Measurements from ENCODE around the gene SMG6.

The SMG6 gene

DNA sequence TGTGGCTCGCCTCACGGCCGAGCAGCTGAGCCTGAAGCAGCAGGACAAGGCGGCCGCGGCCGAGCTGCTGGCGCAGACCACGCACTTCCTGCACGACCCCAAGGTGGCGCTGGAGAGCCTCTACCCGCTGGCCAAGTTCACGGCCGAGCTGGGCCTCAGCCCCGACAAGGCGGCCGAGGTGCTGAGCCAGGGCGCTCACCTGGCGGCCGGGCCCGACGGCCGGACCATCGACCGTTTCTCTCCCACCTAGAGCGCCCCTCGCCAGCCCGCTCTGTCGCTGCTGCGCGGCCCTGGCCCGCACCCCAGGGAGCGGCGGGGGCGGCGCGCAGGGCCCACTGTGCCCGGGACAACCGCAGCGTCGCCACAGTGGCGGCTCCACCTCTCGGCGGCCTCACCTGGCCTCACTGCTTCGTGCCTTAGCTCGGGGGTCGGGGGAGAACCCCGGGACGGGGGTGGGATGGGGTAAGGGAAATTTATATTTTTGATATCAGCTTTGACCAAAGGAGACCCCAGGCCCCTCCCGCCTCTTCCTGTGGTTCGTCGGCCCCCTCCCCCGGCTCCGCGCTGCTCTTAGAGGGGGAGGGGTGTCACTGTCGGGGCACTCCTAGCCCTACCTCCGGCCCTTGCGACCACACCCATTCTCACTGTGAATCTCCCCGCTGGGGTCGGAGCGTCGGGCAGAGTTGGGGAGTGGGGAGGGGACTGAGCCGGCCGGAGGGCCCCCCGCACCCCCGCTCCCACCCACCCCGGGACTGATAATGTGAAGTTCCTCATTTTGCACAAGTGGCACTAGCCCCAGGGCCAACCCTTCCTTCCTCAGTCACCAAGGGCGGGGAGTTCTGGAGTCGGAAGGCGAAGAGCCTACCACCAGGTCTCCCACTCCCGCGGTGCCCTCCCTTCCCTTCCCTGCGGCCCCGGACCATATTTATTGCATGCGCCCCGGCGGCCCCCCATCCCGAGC, 244.7 kb downstream of the SMG6 start:
- no peak for TF ChIP-seq ZFX (IDR thresholded peaks at IDR 0.05; ENCODE audit: borderline replicate concordance)
- TF ChIP-seq CTCF (IDR thresholded peaks at IDR 0.05), result peak; percentile 91
- H3K27ac ChIP-seq, result no peak overlapping the region

DNA sequence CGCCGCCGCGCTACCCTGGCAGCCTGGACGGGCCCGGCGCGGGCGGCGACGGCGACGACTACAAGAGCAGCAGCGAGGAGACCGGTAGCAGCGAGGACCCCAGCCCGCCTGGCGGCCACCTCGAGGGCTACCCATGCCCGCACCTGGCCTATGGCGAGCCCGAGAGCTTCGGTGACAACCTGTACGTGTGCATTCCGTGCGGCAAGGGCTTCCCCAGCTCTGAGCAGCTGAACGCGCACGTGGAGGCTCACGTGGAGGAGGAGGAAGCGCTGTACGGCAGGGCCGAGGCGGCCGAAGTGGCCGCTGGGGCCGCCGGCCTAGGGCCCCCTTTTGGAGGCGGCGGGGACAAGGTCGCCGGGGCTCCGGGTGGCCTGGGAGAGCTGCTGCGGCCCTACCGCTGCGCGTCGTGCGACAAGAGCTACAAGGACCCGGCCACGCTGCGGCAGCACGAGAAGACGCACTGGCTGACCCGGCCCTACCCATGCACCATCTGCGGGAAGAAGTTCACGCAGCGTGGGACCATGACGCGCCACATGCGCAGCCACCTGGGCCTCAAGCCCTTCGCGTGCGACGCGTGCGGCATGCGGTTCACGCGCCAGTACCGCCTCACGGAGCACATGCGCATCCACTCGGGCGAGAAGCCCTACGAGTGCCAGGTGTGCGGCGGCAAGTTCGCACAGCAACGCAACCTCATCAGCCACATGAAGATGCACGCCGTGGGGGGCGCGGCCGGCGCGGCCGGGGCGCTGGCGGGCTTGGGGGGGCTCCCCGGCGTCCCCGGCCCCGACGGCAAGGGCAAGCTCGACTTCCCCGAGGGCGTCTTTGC, 245.6 kb downstream of the SMG6 start:
- H3K27ac ChIP-seq, result no peak overlapping the region
- no peak for TF ChIP-seq CTCF (IDR thresholded peaks at IDR 0.05)
- no peak for TF ChIP-seq ZFX (IDR thresholded peaks at IDR 0.05; ENCODE audit: borderline replicate concordance)

- H3K27ac ChIP-seq, result no peak overlapping the region
These were observed 246.3 kb downstream of the SMG6 start for GRCh38 chr17:2057175-2057759.

DNA sequence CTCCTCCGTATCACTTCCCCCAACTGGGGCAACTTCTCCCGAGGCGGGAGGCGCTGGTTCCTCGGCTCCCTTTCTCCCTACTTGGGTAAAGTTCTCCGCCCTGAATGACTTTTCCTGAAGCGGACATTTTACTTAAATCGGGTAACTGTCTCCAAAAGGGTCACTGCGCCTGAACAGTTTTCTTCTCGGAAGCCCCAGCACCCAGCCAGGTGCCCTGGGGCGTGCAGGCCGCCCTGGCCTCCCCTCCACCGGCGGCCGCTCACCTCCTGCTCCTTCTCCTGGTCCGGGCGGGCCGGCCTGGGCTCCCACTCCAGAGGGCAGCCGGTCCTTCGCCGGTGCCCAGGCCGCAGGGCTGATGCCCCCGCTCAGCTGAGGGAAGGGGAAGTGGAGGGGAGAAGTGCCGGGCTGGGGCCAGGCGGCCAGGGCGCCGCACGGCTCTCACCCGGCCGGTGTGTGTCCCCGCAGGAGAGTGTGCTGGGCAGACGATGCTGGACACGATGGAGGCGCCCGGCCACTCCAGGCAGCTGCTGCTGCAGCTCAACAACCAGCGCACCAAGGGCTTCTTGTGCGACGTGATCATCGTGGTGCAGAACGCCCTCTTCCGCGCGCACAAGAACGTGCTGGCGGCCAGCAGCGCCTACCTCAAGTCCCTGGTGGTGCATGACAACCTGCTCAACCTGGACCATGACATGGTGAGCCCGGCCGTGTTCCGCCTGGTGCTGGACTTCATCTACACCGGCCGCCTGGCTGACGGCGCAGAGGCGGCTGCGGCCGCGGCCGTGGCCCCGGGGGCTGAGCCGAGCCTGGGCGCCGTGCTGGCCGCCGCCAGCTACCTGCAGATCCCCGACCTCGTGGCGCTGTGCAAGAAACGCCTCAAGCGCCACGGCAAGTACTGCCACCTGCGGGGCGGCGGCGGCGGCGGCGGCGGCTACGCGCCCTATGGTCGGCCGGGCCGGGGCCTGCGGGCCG, 247.1 kb downstream of the SMG6 start:
- no peak overlapping the region for H3K27ac ChIP-seq
- TF ChIP-seq ZFX (IDR thresholded peaks at IDR 0.05; ENCODE audit: borderline replicate concordance) (no peak), CTCF (IDR thresholded peaks at IDR 0.05) (no peak)

More at GRCh38 chr17:2057175-2057759, 246.3 kb downstream of the SMG6 start:
- no peak for TF ChIP-seq ZFX (IDR thresholded peaks at IDR 0.05; ENCODE audit: borderline replicate concordance)
- no peak for TF ChIP-seq CTCF (IDR thresholded peaks at IDR 0.05)

DNA sequence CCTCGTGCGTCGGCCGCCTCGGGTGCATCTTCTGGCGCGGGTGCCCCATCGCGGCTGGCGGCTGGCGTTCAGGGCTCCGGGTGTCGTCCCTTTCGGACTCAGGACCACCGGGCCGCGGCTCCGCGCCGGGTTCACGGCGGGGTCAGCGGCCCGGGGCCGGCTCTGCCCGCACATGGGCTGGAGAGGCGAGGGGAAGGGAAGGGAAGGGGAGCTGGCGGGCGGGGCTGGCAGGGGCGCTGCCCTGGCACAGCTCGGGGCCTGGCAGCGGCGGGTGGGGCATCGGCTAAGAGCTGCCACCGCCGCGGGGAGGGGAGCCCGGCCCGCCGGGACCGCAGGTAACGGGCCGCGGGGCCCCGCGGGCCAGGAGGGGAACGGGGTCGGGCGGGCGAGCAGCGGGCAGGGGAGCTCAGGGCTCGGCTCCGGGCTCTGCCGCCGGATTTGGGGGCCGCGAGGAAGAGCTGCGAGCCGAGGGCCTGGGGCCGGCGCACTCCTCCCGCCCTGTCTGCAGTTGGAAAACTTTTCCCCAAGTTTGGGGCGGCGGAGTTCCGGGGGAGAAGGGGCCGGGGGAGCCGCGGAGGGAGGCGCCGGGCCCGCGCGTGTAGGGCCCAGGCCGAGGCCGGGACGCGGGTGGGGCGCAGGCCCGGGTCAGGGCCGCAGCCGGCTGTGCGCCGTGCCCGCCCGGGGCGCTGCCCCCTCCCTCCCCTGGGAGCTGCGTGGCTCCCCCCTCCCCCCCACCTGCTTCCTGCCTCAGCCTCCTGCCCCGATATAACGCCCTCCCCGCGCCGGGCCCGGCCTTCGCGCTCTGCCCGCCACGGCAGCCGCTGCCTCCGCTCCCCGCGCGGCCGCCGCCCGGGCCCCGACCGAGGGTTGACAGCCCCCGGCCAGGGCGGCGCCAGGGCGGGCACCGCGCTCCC, 248.0 kb downstream of the SMG6 start:
- H3K27ac ChIP-seq, result no peak overlapping the region
- no peak for TF ChIP-seq CTCF (IDR thresholded peaks at IDR 0.05)
- no peak for TF ChIP-seq ZFX (IDR thresholded peaks at IDR 0.05; ENCODE audit: borderline replicate concordance)

All from 22Rv1 (cell line).